HepG2 (cell line): ENCODE results near the gene ZNF683. TPM values are rescaled to one million over a fixed set of nuclear protein-coding genes. Genes with fewer than 3 reads are reported as not detected.

Experiments
- ATAC-seq: fragments of 200-7000 bp; cut with Tn5 transposase; 3 replicates; pipeline ENCODE4 v1.9.1; 2020; ENCODE audit warnings: mild to moderate bottlenecking, moderate library complexity
- BruUV-seq: library from RNA; stranded (reverse); fragments of 400-500 nt; replicated peaks from 2 replicates; lab custom pipeline; 2021; lab: Mats Ljungman, UMichigan
- CTCF ChIA-PET: fragments of 300-600 bp; formaldehyde crosslinking; extraction: SDS; loops from one replicate; lab custom pipeline; 2021; ENCODE audit warnings: low total read pairs, inconsistent platforms, low intra/inter-chr PET ratio; lab: Yijun Ruan, JAX
- POLR2A ChIA-PET: fragments of 350-600 bp; sonication (Branson Sonifier 250); formaldehyde crosslinking; loops from one replicate; lab custom pipeline; 2020; ENCODE audit warnings: antibody characterized with exemption, inconsistent platforms; lab: Yijun Ruan, JAX
- DNase-seq: peaks from one replicate; pipeline ENCODE4 v3.0.0-alpha.2; 2015; ENCODE audit warnings: low spot score
- FAIRE-seq: peaks from 3 replicates; lab custom pipeline; 2011; peaks lifted over from hg19 to GRCh38; lab: Jason Lieb, UNC
- H2AFZ ChIP-seq: one replicate; pipeline ENCODE4 v1.6.1; 2011; ENCODE audit warnings: low read length, inconsistent platforms
- H3K27ac ChIP-seq: fragments of 300-600 bp; 3 replicates; pipeline ENCODE4 v1.8.0; 2011; ENCODE audit warnings: mixed run types, mild to moderate bottlenecking, mixed read lengths, low read length, inconsistent platforms; ENCODE audit not compliant: insufficient read depth; ENCODE audit errors: extremely low read length
- H3K27me3 ChIP-seq, 2 experiments: fragments of 200-600 bp in 1 of 2; 2 replicates in 1 of 2; 3 replicates in 1 of 2; pipeline versions ENCODE4 v1.6.0 to v1.8.0; 2011; ENCODE audit warnings: low read length in 2 of 2, mild to moderate bottlenecking in 2 of 2, moderate library complexity in 2 of 2, inconsistent platforms in 1 of 2; ENCODE audit not compliant: insufficient read depth in 2 of 2, control insufficient read depth in 1 of 2
- H3K36me3 ChIP-seq, 2 experiments: fragments of 200-600 bp in 1 of 2; replicated peaks in 1 of 2; 2 replicates in 1 of 2; 3 replicates in 1 of 2; pipeline versions ENCODE4 v1.5.1 to v1.8.0; 2011; ENCODE audit warnings: low read length in 2 of 2, inconsistent platforms in 1 of 2; ENCODE audit not compliant: insufficient read depth in 2 of 2, control insufficient read depth in 1 of 2
- H3K4me1 ChIP-seq: 2 replicates; pipeline ENCODE4 v1.5.1; 2012; ENCODE audit warnings: low read length, inconsistent platforms; ENCODE audit not compliant: insufficient read depth
- H3K4me2 ChIP-seq: 2 replicates; pipeline ENCODE4 v1.6.0; 2011; ENCODE audit warnings: low read depth, low read length, inconsistent platforms
- H3K4me3 ChIP-seq, 3 experiments: fragments of 200-600 bp in 1 of 3; sonication (generic), shearing (Covaris generic) in 1 of 3; replicated peaks in 1 of 3; 2 replicates each; pipeline ENCODE4 v1.5.1; 2011 to 2016; ENCODE audit warnings: low read length in 3 of 3, inconsistent platforms in 2 of 3, low read depth in 2 of 3, mild to moderate bottlenecking in 2 of 3, control low read depth in 1 of 3, mixed read lengths in 1 of 3; ENCODE audit not compliant: insufficient read depth in 1 of 3
- H3K79me2 ChIP-seq: one replicate; pipeline ENCODE4 v1.6.1; 2011; ENCODE audit warnings: low read length, inconsistent platforms; ENCODE audit not compliant: insufficient read depth
- H3K9ac ChIP-seq: 2 replicates; pipeline ENCODE4 v1.6.0; 2011; ENCODE audit warnings: mild to moderate bottlenecking, low read depth, low read length, inconsistent platforms; ENCODE audit not compliant: insufficient read depth
- H3K9me3 ChIP-seq: 2 replicates; pipeline ENCODE4 v1.5.1; 2012; ENCODE audit warnings: mild to moderate bottlenecking, low read length
- H4K20me1 ChIP-seq: 2 replicates; pipeline ENCODE4 v1.6.0; 2011; ENCODE audit warnings: inconsistent platforms, mild to moderate bottlenecking, low read length, moderate library complexity; ENCODE audit not compliant: insufficient read depth
- AGO2 ChIP-seq: fragments of 200-400 bp; formaldehyde crosslinking; optimal IDR thresholded peaks from 2 replicates; pipeline ENCODE3; 2017; ENCODE audit warnings: mild to moderate bottlenecking, low read depth, low read length, moderate library complexity
- CEBPZ ChIP-seq: IDR thresholded peaks from 2 replicates; pipeline ENCODE4 v1.6.1; 2012; ENCODE audit warnings: low read length, improper control_type of control experiment
- CTCF ChIP-seq: sonication (generic); formaldehyde crosslinking; IDR thresholded peaks from 2 replicates; pipeline ENCODE4 v1.5.0; 2020; ENCODE audit warnings: mild to moderate bottlenecking, missing genetic modification reagents, moderate library complexity
- FOSL2 ChIP-seq: sonication (generic); formaldehyde crosslinking; IDR thresholded peaks from 2 replicates; pipeline ENCODE4 v1.4.0; 2020; ENCODE audit warnings: missing genetic modification reagents
- FUBP1 ChIP-seq: sonication (generic); formaldehyde crosslinking; IDR thresholded peaks from 2 replicates; pipeline ENCODE4 v1.5.1; 2020; ENCODE audit warnings: missing genetic modification reagents, mild to moderate bottlenecking, borderline replicate concordance
- KLF13 ChIP-seq: sonication (generic); formaldehyde crosslinking; IDR thresholded peaks from 2 replicates; pipeline ENCODE4 v1.4.0; 2020; ENCODE audit warnings: mild to moderate bottlenecking, missing genetic modification reagents
- MIER3 ChIP-seq: IDR thresholded peaks from 2 replicates; pipeline ENCODE4 v1.6.1; 2016; ENCODE audit warnings: missing compliant biosample characterization, borderline replicate concordance
- MXD3 ChIP-seq: IDR thresholded peaks from 2 replicates; pipeline ENCODE4 v1.6.1; 2016; ENCODE audit warnings: mild to moderate bottlenecking, missing biosample characterization, missing genetic modification reagents
- NCOA2 ChIP-seq: sonication (generic); formaldehyde crosslinking; IDR thresholded peaks from 2 replicates; pipeline ENCODE4 v1.8.0; 2022; ENCODE audit warnings: inconsistent platforms
- RAD21 ChIP-seq: fragments of 450-650 bp; formaldehyde crosslinking; IDR thresholded peaks from 2 replicates; pipeline ENCODE4 v1.5.0; 2020; ENCODE audit warnings: mild to moderate bottlenecking
- SMC3 ChIP-seq: IDR thresholded peaks from 2 replicates; pipeline ENCODE4 v1.6.1; 2011; ENCODE audit warnings: low read length, improper control_type of control experiment
- STAG1 ChIP-seq: sonication (generic); formaldehyde crosslinking; IDR thresholded peaks from 2 replicates; pipeline ENCODE4 v1.4.0; 2020; ENCODE audit warnings: missing genetic modification reagents
- ZFP91 ChIP-seq: sonication (generic); formaldehyde crosslinking; IDR thresholded peaks from 2 replicates; pipeline ENCODE4 v1.9.0; 2022; ENCODE audit warnings: missing genetic modification reagents, mild to moderate bottlenecking, borderline replicate concordance
- ZNF24 ChIP-seq: fragments of 450-650 bp; IDR thresholded peaks from 2 replicates; pipeline ENCODE4 v1.6.1; 2017; ENCODE audit warnings: antibody characterized with exemption, mild to moderate bottlenecking
- ZNF570 ChIP-seq: sonication (generic); formaldehyde crosslinking; IDR thresholded peaks from 2 replicates; pipeline ENCODE4 v1.4.0; 2020; ENCODE audit warnings: mild to moderate bottlenecking, missing genetic modification reagents, borderline replicate concordance
- WGBS: methylation state at CpG from one replicate; pipeline ENCODE4 v1.1.6; 2017; ENCODE audit warnings: low lambda C conversion rate; 5-methylcytosine and 5-hydroxymethylcytosine counted together
- in situ Hi-C: cut with HindIII; loops from 2 replicates; pipeline ENCODE4 v1.10.0; 2017; ENCODE audit warnings: low pct_unique_long_range_greater_than_20kb; ENCODE audit not compliant: extremely low pct_ligation_motif_present
- intact Hi-C: fragments of 100-400 bp; cut with micrococcal nuclease; formaldehyde crosslinking; loops from one replicate; pipeline ENCODE4 v1.10.0; 2022; ENCODE audit not compliant: unreplicated experiment
- polyA plus RNA-seq, 8 experiments: library from polyadenylated mRNA; depleted of rRNA in 3 of 8; stranded (reverse) in 7 of 8; unstranded in 1 of 8; fragments of >200 nt; fragmentation: Illumina TruSeq in 4 of 8; extraction: Trizol in 4 of 8; gene quantifications; 2 replicates each; pipeline versions ENCODE4 v1.2.1 to v1.2.3, GENCODE V29; 2011 to 2016; ENCODE audit warnings: low read depth in 4 of 8, missing spikeins in 1 of 8, mixed read lengths in 1 of 8; ENCODE audit not compliant: insufficient read depth in 1 of 8
- total RNA-seq, 5 experiments: library from RNA; depleted of rRNA; stranded (reverse); fragments of >200 nt; fragmentation: Illumina TruSeq; extraction: Trizol; gene quantifications; 2 replicates each; pipeline ENCODE4 v1.2.3, GENCODE V29; 2016; ENCODE audit warnings: low read depth in 1 of 5

The ZNF683 gene
- total and polyA plus RNA-seq, 2 of the 13 experiments (the other 11 are each of a cell fraction or from before 2014, with no cell fraction given): not detected

GRCh38 chr1:26391450-26391849, 18.9 kb upstream of the ZNF683 start:
- no peaks in the 10 kb centered on the region for H3K9me3 ChIP-seq
- 0% methylated on average over 3 of the region's 3 CpGs for WGBS

More at GRCh38 chr1:26391450-26391849, 18.9 kb upstream of the ZNF683 start:
- intact Hi-C loops: loop anchor here (1.0 kb wide), 3 partner anchors 70 to 115 kb away; no protein-coding TSS in a partner anchor
- no peaks in the 10 kb centered on the region; a peak in 2 of 5 replicates for H3K27me3 ChIP-seq
- peak; percentile 67 for ATAC-seq
- H3K27ac ChIP-seq: no peak overlapping the region
- in situ Hi-C loops: loop anchor here (5.0 kb wide), 1 partner anchor 109 kb away; the partner anchor contains the start of gene SH3BGRL3
- no peak overlapping the region for H3K4me2 ChIP-seq
- POLR2A ChIA-PET: interaction anchor here (1.3 to 1.4 kb wide), 2 partner anchors 41 to 222 kb away, joined by 3 read pairs; partner anchors contain the start of gene ZNF593
- TF ChIP-seq KLF13: no peak
- no peak for TF ChIP-seq FUBP1 (CRISPR knock-in tag)
- TF ChIP-seq RAD21: peak; percentile 87
- peak; percentile 81 for TF ChIP-seq CTCF (CRISPR knock-in tag)
- no peak for TF ChIP-seq MIER3 (CRISPR knock-in tag)
- no peak for TF ChIP-seq ZNF570 (CRISPR knock-in tag)
- peak; percentile 91 for TF ChIP-seq SMC3
- TF ChIP-seq STAG1 (CRISPR knock-in tag): peak; percentile 94
- peak; percentile 97 for TF ChIP-seq ZNF24
- TF ChIP-seq FOSL2: 0 out of 2 replicates have a peak, but pooled peaks have one; percentile 34
- TF ChIP-seq MXD3 (CRISPR knock-in tag): no peak
- TF ChIP-seq CEBPZ: no peak
- no peak for TF ChIP-seq NCOA2 (CRISPR knock-in tag)
- no peak for TF ChIP-seq ZFP91 (CRISPR knock-in tag)
- no peak for TF ChIP-seq AGO2
- peaks cover 55% of the 10 kb centered on the region for H3K4me1 ChIP-seq
- peak; percentile 52 for DNase-seq
- CTCF ChIA-PET: interaction anchor here (1.2 to 3.3 kb wide), 3 partner anchors 28 to 116 kb away, joined by 3 to 22 read pairs (median 18); no protein-coding TSS in a partner anchor
- peak; percentile 57 for FAIRE-seq
- no TSS peak for BruUV-seq
- no peaks in the 10 kb centered on the region for H3K36me3 ChIP-seq
- no peak overlapping the region for H2AFZ ChIP-seq
- H3K79me2 ChIP-seq: no peaks in the 10 kb centered on the region
- no peaks in the 10 kb centered on the region for H4K20me1 ChIP-seq
- H3K4me3 ChIP-seq: no peak overlapping the region
- H3K9ac ChIP-seq: no peak overlapping the region
